ENCODE measurements around the gene TIMMDC1.

DNA sequence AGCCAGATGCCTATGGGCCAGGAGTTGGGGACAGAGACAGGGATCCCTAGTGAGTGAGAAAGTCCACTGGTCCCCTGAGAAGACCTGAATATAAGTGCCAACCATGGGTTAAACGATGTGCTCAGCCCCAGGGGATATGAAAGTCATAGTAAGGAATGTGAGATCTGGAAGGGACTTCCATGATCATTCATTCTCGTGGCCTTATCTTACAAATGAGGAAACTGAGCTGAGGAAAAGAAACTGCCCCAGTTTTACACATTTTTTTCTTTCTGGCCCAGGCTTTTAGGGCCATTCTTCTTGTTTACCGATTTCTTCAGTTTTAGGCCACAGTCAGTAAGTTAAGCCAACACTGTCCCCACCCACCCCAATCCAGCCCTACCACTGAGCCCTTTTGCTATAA is 50.0 kb downstream of the TIMMDC1 start:
- TF ChIP-seq EP300 (IDR thresholded peaks at IDR 0.05) (no peak), CTCF (IDR thresholded peaks at IDR 0.05) (no peak), POLR2A (IDR thresholded peaks at IDR 0.05) (no peak)

Measured in ovary (tissue), 3 donors.